Neutrophil (primary cell): ENCODE data around the gene DYNC1LI2.

Experiments
- H3K27ac ChIP-seq: fragments of 200-600 bp; sonication (generic); 2 replicates; pipeline ENCODE4 v1.5.1; 2016; ENCODE audit warnings: mild to moderate bottlenecking, moderate library complexity
- H3K27me3 ChIP-seq: fragments of 200-600 bp; sonication (generic); 2 replicates; pipeline ENCODE4 v1.6.0; 2016; ENCODE audit warnings: mild to moderate bottlenecking
- H3K36me3 ChIP-seq: fragments of 200-600 bp; sonication (generic); 2 replicates; pipeline ENCODE4 v1.5.1; 2017
- H3K4me1 ChIP-seq, 2 experiments: fragments of 200-600 bp in 1 of 2; sonication (generic) in 1 of 2; 1 replicate in 1 of 2; 2 replicates in 1 of 2; pipeline versions ENCODE4 v1.5.1 to v1.6.1; 2013 to 2016; ENCODE audit warnings: low read depth in 1 of 2, low read length in 1 of 2, mild to moderate bottlenecking in 1 of 2, moderate library complexity in 1 of 2; ENCODE audit not compliant: control insufficient read depth in 1 of 2, insufficient read depth in 1 of 2
- H3K4me3 ChIP-seq, 2 experiments: fragments of 200-600 bp in 1 of 2; sonication (generic) in 1 of 2; 1 replicate in 1 of 2; 2 replicates in 1 of 2; pipeline ENCODE4 v1.5.1; 2013 to 2016; ENCODE audit warnings: low read depth in 1 of 2, low read length in 1 of 2, mild to moderate bottlenecking in 1 of 2, moderate library complexity in 1 of 2
- H3K9me3 ChIP-seq: fragments of 200-600 bp; sonication (generic); 2 replicates; pipeline ENCODE4 v1.5.1; 2016
- TF ChIP-seq, protein P1 (sequence below): fragments of 200-600 bp; sonication (generic); IDR thresholded peaks from 2 replicates; pipeline ENCODE4 v1.5.1; 2016; ENCODE audit warnings: antibody characterized with exemption

Gene DYNC1LI2

DNA sequence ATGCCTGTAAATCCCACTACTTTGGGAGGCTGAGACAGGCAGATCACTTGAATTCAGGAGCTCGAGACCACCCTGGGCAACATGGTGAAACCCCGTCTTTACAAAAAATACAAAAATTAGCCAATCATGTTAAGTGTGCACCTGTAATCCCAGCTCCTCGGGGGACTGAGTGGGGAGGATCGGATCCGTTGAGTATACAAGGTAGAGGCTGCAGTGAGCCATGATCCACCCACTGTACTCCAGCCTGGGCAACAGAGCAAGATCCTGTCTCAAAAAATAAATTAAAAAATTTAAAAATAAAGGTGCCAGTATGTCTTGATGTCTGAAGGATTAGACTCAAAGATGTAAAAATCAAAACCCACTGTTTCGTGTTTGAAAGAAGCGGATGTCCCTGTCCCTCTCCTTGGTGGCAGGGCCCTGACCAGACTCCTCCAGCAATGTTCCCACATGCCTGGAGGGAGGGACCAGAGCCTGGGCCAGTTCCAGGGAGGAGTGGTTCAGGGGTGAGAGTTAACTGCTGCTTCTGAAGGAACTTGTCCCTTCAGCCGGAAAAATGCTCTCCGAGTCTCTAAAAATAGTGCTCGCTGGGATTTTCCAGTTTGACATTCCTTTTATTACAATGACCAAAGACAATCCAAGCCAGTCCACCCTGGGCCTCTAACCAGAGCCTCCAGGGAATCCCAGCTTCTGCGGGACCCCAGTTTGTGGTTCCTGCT, 45.5 kb downstream of the DYNC1LI2 start:
- Histone ChIP-seq H3K4me3 (no peak overlapping the region), H3K36me3 (no peaks in the 10 kb centered on the region), H3K4me1 (peaks cover 8 to 9% of the 10 kb centered on the region in 2 experiments), H3K27me3 (no peaks in the 10 kb centered on the region), H3K9me3 (no peaks in the 10 kb centered on the region), H3K27ac (no peak overlapping the region)
- TF ChIP-seq, protein P1, sequence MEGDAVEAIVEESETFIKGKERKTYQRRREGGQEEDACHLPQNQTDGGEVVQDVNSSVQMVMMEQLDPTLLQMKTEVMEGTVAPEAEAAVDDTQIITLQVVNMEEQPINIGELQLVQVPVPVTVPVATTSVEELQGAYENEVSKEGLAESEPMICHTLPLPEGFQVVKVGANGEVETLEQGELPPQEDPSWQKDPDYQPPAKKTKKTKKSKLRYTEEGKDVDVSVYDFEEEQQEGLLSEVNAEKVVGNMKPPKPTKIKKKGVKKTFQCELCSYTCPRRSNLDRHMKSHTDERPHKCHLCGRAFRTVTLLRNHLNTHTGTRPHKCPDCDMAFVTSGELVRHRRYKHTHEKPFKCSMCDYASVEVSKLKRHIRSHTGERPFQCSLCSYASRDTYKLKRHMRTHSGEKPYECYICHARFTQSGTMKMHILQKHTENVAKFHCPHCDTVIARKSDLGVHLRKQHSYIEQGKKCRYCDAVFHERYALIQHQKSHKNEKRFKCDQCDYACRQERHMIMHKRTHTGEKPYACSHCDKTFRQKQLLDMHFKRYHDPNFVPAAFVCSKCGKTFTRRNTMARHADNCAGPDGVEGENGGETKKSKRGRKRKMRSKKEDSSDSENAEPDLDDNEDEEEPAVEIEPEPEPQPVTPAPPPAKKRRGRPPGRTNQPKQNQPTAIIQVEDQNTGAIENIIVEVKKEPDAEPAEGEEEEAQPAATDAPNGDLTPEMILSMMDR = no peak

DNA sequence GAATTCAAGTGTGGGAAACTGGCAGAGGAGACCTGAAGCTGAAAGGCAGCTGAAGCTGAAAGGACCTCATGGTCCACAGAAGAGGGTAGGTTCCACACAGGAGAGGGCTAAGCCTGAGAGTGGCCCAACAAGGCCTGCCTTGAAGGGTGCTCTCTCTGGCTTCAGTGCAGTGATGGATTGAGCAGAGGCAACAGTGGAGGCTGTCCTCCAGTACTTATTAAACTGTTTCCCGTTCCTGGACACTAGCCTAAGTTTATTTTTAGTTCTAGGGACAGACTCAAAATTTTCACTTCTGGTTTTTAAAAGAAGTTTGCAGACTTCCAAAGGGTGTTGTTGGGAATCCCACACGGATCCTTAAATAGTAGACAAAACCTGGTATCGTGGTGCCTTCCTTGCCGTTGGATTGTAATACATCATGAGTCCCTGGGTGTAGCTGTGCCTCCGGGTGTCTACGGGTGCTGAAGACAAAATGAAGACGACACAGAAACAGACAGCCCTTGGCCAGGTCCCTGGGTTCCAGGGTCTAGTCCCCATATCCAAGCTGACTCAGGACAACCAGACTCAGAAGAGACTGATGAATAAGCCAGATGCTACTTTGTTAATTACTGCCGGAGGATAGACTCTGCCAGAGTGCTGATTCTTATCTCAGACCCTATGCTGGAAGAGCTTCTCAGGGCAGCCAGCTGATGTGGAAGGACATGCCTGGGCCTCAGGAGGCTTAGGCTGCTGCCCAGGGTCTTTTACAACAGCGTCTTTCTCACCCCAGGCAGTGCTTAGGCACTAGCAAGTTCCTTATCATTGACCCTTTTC, 47.8 kb downstream of the DYNC1LI2 start:
- TF ChIP-seq, protein P1 = no peak
- Histone ChIP-seq H3K9me3 (no peaks in the 10 kb centered on the region), H3K27ac (no peak overlapping the region)

GRCh38 chr16:66701516-66701915, 49.9 kb downstream of the DYNC1LI2 start:
- H3K9me3 ChIP-seq = no peaks in the 10 kb centered on the region
- H3K4me1 ChIP-seq = peaks cover 34 to 35% of the 10 kb centered on the region in 2 experiments
- H3K4me3 ChIP-seq = no peak overlapping the region
- H3K36me3 ChIP-seq = no peaks in the 10 kb centered on the region
- H3K27ac ChIP-seq = no peak overlapping the region
- TF ChIP-seq, protein P1 = no peak
- no peaks in the 10 kb centered on the region for H3K27me3 ChIP-seq

More for the DNA sequence above, 47.8 kb downstream of the DYNC1LI2 start:
- Histone ChIP-seq H3K4me1 (peaks cover 23% of the 10 kb centered on the region in 2 experiments), H3K27me3 (no peaks in the 10 kb centered on the region), H3K36me3 (no peaks in the 10 kb centered on the region), H3K4me3 (no peak overlapping the region)

GRCh38 chr16:66701026-66701425, 50.4 kb downstream of the DYNC1LI2 start:
- Histone ChIP-seq H3K27me3 (no peaks in the 10 kb centered on the region), H3K27ac (peak overlapping the region; percentile 53), H3K4me3 (no peak overlapping the region), H3K4me1 (peaks cover 36 to 37% of the 10 kb centered on the region in 2 experiments), H3K36me3 (no peaks in the 10 kb centered on the region), H3K9me3 (no peaks in the 10 kb centered on the region)
- TF ChIP-seq, protein P1 = no peak

GRCh38 chr16:66699898-66700297, 51.5 kb downstream of the DYNC1LI2 start:
- H3K36me3 ChIP-seq = no peaks in the 10 kb centered on the region
- TF ChIP-seq, protein P1 = no peak
- H3K4me1 ChIP-seq = peaks cover 48% of the 10 kb centered on the region in 2 experiments
- no peak overlapping the region for H3K4me3 ChIP-seq
- no peak overlapping the region for H3K27ac ChIP-seq
- no peaks in the 10 kb centered on the region for H3K9me3 ChIP-seq
- H3K27me3 ChIP-seq = no peaks in the 10 kb centered on the region
